ENCODE measurements around the gene ACAD8.

Gene ACAD8

DNA sequence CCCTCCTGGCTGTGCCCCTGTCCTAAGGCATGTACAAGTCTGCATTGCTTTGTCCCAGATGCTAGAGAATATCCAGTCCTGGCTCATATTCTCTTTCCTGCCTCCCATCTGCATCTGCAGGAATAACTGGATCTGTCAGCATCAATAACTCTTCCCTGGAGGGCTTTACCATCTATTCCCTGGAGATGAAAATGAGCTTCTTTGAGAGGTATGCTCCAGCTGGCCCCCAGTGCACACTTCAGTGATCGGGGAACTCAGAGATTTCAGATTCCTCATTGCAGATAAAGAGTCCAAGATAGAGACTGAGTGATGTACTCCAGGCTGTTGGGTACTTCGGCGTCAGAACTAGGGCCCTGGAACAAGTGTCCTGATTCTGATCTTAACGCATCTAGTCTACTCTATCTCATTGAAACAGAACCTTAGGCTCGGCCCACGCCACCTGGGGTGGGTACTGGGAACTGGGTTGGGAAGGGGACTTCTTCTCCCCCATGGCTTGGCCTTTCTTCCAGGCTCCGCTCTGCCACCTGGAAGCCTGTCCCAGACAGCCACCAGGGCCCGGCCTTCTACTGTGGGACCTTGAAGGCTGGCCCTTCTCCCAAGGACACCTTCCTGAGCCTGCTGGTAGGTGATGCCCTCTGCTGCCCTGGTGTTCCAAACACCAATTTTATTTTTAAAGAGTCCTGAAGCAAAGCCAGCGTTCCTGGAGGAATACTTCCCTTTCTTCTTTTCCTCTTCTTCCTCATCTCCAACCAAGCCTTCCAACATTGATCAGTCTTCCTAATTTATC lies 60.6 kb downstream of the ACAD8 start:
- no peak for TF ChIP-seq ZNF274 (IDR thresholded peaks at IDR 0.05; ENCODE audit: low read depth, low read length)
- H3K4me3 ChIP-seq (ENCODE audit: low read length), result no peak overlapping the region
